Measurements from ENCODE around the gene MYORG.

Gene MYORG

GRCh38 chr9:34384368-34385165 lies 7.9 kb upstream of the MYORG start:
- DNase-seq (ENCODE audit: low spot score) = peak; percentile 18

GRCh38 chr9:34383904-34384303 lies 7.2 kb upstream of the MYORG start:
- peak; percentile 14 for DNase-seq (ENCODE audit: low spot score)

- no peak for DNase-seq (ENCODE audit: low spot score)
These were observed 6.2 kb upstream of the MYORG start for GRCh38 chr9:34382879-34383278.

- no peak for DNase-seq (ENCODE audit: low spot score)
These were observed 5.4 kb upstream of the MYORG start for GRCh38 chr9:34382054-34382453.

GRCh38 chr9:34381323-34381722 lies 4.6 kb upstream of the MYORG start:
- DNase-seq (ENCODE audit: low spot score) = peak; percentile 49

- DNase-seq (ENCODE audit: low spot score) = peak; percentile 87
These were observed 4.0 kb upstream of the MYORG start for GRCh38 chr9:34380511-34381315.

GRCh38 chr9:34380034-34380510 lies 3.4 kb upstream of the MYORG start:
- DNase-seq (ENCODE audit: low spot score) = peak; percentile 66

- peak; percentile 92 for DNase-seq (ENCODE audit: low spot score)
These were observed 2.8 kb upstream of the MYORG start for GRCh38 chr9:34379334-34380033.

GRCh38 chr9:34378376-34379060 lies 1.8 kb upstream of the MYORG start:
- DNase-seq (ENCODE audit: low spot score) = no peak

- no peak for DNase-seq (ENCODE audit: low spot score)
These were observed 677 bp upstream of the MYORG start for GRCh38 chr9:34377404-34377746.

GRCh38 chr9:34375901-34376595 lies 650 bp downstream of the MYORG start:
- no peak for DNase-seq (ENCODE audit: low spot score)

GRCh38 chr9:34374905-34375552 lies 1.7 kb downstream of the MYORG start:
- peak; percentile 41 for DNase-seq (ENCODE audit: low spot score)

- DNase-seq (ENCODE audit: low spot score) = no peak
These were observed 2.4 kb downstream of the MYORG start for GRCh38 chr9:34374339-34374738.

GRCh38 chr9:34373749-34374148 lies 2.9 kb downstream of the MYORG start:
- no peak for DNase-seq (ENCODE audit: low spot score)

- DNase-seq (ENCODE audit: low spot score) = no peak
These were observed 4.2 kb downstream of the MYORG start for GRCh38 chr9:34372467-34373011.

- no peak for DNase-seq (ENCODE audit: low spot score)
These were observed 4.7 kb downstream of the MYORG start for GRCh38 chr9:34371886-34372466.

GRCh38 chr9:34370970-34371880 lies 5.5 kb downstream of the MYORG start:
- DNase-seq (ENCODE audit: low spot score) = no peak

GRCh38 chr9:34370335-34370969 lies 6.2 kb downstream of the MYORG start:
- DNase-seq (ENCODE audit: low spot score) = no peak

- DNase-seq (ENCODE audit: low spot score) = no peak
These were observed 7.1 kb downstream of the MYORG start for GRCh38 chr9:34369636-34370035.
